Skeletal muscle cell (primary cell): ENCODE data around the gene FTCD.

ENCODE experiments used
- DNase-seq: peaks from one replicate; pipeline ENCODE4 v3.0.0-alpha.2; 2010; ENCODE audit warnings: low read depth
- H3K4me3 ChIP-seq: 2 replicates; pipeline ENCODE4 v1.5.1; 2011; ENCODE audit warnings: low read depth, mild to moderate bottlenecking, control low read depth, low read length, moderate library complexity

FTCD gene

DNA sequence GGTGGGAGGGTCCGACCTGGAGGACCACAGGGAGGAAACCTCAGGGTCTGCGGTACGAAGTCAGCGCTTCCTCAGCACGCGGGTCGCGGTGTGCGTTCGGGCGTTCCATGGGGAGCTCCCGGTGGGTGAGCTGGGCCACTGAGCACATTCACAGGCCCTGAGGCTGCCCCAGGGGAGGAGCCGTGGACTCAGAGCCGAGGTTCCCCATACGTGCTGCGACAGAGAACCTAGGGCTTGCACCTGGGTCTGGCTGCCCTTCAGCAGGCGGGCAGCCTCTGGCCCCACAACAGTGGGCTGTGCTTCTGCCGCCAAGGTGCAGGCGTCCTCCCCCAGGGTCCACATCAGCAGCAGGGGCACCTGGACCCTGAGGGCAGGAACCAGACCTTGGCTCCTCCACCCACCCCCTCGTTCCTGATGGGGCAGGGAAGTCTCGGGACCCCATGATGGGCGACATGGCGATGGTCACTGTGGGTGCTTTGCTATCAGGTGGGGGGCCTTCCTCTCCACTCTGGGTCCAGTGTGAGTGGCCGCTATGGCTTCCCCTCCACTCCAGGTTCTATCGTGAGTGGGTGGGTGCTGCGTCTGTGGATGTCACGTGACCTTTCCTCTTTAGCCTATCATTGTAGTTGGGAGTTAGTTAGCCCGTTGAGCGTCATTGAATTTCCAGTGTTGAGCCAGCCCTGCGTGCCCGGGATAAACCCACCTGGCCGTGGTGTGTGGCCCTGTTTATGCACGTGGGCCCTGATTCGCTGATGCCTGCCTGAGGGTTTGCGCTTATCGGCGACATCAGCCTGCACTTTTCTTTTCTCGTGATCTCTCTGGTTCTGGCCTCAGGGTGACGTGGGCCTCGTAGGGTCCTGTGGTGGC, 27.9 kb downstream of the FTCD start:
- DNase-seq = no peak

DNA sequence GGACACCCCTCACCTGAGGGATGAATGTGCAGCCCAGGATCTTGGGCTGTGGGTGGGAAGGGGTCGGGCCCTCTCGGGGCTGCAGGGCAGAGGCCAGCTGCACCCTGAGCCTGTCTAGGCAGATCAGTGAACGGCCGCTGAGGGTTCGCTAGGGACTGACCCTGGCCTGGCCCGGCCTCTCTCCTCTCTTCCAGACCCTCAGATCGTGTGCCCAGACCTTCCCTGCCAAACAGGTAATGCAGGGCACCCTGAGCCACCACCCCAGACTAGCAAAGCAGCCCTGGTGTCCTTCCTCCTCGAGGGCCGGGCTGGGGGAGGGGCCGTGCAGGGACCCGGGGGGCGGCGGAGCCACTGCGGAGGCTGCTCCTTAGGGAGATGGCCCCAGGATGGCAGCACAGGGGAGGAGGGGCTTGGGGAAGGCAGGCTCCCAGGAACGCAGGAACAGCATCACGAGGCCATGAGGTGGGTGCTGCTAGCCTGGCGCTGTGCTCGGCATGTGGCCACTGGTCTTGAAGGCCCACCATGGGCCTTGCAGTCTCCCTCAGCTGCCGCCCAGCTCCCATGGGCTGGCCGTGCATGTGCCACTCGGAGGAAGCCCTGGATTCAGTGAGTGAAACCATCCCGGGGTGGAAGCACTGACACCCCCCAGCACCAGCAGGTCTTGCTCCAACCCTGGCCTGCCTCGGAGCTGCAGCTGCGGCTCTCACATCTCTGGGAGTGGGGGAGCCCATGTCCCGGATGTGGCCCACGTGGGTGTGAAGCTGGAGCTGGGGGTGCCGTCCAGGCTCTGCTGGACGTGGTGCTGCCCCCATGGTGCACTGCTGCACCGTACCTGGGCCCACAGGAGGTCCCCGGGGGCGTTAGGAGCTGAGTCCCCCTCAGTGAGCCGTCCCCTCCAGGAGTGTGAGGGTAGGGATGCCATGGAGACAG, 28.8 kb downstream of the FTCD start:
- DNase-seq = no peak

More for the DNA sequence above, 27.9 kb downstream of the FTCD start:
- no peak overlapping the region for H3K4me3 ChIP-seq

DNA sequence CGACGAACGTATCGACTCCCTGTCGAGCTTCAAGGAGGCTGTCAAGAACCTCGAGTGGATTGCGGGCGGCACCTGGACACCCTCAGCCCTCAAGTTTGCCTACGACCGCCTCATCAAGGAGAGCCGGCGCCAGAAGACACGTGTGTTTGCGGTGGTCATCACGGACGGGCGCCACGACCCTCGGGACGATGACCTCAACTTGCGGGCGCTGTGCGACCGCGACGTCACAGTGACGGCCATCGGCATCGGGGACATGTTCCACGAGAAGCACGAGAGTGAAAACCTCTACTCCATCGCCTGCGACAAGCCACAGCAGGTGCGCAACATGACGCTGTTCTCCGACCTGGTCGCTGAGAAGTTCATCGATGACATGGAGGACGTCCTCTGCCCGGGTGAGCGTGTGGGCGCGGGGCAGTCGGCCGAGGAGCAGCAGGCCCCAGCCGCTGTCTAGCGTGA, 29.5 kb downstream of the FTCD start:
- no peak overlapping the region for H3K4me3 ChIP-seq
- no peak for DNase-seq

More for the DNA sequence above, 28.8 kb downstream of the FTCD start:
- H3K4me3 ChIP-seq = no peak overlapping the region

DNA sequence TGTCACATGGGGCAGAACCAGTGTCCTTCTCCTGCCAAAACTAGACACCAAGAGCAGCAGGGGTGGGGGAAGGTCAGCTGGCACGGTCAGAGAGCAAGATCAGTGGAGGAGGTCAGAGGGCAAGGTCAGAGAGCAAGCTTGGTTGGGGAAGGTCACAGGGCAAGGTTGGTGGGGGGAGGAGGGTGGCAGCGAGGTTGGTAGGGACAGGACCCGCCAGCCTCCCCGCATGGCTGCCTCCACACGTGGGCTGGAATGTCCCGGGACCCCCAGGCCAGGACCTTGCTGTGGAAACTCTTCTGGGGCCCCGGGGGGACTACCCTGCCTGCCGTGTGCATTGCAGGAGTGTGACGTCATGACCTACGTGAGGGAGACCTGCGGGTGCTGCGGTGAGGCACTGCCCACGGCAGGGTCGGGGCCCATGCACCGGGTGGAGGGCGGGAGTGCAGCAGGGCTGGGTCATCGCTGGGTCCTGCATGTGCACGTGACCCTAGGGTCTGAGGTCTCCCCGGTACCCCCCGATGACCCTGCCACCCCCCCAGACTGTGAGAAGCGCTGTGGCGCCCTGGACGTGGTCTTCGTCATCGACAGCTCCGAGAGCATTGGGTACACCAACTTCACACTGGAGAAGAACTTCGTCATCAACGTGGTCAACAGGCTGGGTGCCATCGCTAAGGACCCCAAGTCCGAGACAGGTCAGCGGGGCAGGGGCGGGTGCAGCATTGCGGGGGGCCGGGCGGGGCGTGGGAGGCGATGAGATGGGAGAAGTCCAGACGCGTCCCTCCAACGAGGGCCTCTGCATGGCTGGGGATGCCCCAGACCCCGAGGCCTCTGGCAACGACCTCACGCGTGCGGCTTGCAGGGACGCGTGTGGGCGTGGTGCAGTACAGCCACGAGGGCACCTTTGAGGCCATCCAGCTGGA, 30.2 kb downstream of the FTCD start:
- no peak overlapping the region for H3K4me3 ChIP-seq
- no peak for DNase-seq

DNA sequence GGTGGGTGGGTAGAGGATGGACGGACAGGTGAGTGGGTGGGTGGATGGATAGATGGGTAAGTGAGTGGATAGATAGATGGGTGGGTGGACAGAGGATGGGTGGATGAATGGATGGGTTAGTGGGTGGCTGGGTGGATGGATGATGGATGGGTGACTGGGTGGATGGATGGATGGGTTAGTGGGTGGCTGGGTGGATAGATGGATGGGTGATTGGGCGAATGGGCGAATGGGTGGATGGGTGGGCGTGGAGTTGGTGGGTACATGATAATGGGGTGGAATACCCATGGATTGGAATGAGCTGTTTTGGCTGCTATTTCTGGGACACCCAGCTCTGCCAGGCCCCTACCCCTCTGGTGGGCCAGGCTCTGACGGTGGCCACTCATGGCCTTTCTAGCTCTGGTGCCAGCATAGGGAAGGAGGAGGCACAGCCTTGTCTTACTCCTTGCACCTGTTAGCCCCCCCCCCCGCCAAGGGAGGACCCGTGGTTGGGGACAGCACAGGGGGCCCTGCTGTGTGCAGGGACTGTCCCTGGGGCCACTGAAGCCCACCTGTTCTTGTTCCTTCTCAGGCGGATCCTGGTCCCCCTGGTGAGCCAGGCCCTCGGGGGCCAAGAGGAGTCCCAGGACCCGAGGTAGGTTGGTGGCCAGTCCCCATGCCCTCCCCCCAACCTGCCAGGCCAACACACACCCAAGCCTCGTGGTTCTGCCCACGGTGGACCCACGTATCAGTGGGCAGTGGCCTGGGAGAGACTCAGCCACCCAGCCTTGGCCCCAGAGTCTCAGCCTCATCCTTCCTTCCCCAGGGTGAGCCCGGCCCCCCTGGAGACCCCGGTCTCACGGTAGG, 31.1 kb downstream of the FTCD start:
- no peak overlapping the region for H3K4me3 ChIP-seq
- no peak for DNase-seq

DNA sequence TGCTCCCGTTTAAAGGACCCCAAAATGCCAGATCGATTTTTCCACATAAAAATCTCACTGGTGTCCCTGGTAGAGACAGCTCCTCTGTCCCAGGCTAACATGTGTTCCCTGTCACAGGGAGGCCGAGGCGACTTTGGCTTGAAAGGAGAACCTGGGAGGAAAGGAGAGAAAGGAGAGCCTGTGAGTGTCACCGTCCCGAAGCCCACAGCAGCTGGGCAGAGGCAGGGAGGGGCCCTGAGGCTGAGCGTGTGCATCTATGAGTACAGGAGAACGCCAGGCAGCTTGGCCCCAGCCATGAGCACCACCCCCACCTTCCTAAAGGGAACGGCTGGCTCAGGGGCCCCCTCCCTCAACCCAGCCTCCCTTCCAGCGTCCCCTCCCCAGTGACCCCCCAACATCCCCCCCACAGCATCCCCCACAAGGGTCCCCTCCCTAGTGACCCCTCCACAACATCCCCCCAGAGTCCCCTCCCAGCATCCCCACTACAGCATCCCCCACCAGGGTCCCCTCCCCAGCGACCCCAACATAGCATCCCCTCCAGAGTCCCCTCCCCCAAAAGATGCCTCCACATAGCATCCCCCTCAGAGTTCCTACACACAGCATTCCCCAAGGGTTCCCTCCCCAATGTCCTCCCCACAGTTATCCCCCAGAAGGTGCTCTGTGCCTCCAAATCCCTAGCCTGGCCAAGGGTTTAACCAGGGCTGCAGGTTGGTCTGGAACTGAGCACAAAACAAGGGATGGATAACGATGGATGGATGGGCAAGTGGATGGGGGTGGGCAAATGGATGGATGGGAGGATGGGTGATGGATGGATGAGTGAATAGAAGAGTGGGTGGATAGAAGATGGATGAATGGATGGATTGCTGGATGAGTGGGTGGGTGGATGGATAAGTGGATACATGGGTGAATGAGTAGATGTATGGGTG, 32.4 kb downstream of the FTCD start:
- no peak for DNase-seq
- H3K4me3 ChIP-seq = no peak overlapping the region

DNA sequence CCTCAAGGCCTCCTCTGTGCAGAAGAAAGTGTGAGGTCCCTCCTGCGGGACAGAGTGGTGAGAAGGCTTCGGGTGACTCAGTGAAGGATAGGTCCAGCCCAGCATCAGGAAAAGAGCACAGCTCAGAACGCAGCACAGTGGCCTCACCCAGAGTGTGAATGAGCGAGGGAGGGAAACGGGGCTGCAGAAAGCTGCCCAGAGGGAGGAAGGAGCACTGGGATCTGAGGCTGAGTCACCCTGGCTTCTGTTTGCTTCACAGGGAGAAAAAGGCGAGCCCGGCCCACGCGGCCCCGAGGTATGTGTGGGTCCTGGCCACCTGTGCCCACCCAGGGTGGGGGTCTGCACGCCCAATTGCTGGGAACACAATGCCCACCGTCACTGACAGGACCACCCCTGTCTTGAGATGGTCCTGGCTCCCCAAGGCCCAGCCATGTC, 33.1 kb downstream of the FTCD start:
- no peak for DNase-seq
- H3K4me3 ChIP-seq = no peak overlapping the region

DNA sequence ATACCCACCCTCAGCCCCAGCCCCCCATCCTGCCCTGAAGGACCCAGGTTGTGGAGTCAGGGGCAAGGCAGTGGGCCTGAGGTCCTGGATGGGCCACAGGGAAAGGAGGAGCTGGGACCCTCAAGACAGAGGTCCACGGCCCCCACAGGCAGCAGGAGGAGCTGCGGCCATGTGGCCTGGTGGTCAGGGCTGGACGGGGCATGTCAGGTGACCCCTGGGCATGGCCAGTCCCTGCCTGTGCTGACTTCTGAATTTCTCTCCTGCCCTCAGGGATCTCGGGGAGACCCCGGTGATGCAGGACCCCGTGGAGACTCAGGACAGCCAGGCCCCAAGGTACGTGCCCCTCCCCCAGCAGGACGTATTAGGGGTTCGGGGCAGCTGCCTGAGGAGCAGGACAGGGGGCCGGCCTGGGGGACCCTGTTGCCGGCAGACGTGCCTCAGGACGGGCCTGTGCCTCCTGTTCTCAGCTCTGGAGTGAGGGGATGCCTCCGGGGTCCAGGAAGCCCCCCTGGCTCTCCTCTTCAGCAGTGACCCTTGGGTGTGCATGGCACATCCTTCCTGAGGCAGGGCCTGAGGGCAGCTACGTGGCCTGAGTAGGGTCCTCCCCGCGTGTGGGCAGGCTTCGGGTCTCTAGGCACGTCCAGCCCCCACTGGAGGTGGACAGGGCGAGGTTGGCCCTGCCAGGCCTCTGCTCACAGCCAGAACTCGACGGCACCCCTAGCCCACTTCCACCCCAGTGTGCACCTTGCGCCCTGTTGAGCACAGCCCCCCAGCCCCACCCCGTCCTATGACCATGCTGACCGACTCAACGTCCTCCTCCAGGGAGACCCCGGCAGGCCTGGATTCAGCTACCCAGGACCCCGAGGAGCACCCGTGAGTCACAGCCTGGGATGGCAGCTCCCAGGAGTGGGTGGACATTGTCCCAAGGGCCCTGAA, 33.8 kb downstream of the FTCD start:
- no peak for DNase-seq
- no peak overlapping the region for H3K4me3 ChIP-seq

DNA sequence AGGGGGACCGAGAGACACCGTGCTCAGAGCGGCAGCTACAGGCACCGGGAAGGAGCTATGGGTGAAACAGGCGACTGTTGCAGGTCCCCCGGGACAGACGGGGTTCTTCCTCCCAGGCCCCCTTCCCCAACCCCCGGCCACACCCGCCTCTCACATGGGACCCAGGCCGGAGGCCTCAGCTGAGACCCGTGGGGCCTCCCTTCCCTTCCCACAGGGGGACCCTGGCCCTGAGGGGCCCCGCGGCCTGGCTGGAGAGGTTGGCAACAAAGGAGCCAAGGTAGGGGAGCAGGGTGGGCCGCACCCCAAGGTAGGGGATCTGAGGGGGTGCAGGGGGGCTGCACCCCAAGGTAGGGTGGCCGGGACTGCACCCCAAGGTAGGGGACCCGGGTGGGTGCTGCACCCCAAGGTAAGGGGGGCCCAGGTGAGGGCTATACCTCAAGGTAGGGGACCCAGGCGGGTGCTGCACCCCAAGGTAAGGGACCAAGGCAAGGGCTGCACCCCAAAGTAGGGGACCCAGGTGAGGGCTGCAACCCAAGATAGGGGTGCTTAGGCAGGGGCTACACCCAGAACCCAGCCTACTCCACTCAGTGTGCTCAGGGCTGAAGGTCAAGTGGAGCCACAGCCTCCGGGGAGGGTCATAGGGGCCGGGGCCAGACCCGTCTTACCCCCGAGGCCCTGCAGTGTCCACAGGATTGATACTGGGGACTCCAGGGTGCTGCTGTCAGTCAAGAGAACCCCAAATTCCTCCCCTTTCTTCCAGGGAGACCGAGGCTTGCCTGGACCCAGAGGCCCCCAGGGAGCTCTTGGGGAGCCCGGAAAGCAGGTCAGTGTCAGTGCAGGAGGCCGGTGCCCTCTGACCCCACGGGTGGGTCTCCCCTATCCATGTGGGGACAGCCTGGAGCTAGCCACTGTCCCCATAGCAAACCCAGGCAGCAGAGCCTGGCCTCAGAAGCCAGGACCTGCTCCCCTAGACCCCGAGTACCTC, 34.8 kb downstream of the FTCD start:
- DNase-seq = no peak
- H3K4me3 ChIP-seq = no peak overlapping the region

DNA sequence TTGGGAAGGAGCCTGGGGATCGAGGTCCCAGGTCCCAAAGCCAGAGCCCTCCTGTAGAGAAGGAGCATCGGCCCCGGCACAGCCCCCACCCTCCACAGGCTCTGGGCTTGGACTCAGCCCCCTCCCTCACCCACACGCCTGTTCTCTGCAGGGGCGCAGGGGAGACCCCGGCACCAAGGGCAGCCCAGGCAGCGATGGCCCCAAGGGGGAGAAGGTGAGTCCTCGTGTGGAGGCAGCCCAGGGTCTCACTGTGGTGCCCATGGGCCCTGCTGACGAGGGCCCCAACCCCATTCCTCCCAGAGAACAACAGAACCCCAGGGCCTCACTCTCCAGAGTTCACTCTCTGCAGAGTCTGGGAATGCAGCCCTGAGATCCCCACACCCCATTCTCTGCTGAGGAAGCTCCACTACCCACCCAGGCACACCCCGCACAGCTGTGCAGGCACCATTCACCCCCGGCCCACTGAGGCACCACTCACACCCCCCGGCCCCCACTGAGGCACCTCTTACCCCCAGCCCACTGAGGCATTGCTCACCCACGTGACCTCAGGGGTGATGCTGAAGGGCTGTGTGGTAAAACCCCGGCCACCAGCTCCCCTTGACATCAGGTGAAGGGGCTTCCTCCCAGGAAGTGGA, 35.6 kb downstream of the FTCD start:
- DNase-seq = no peak
- no peak overlapping the region for H3K4me3 ChIP-seq

DNA sequence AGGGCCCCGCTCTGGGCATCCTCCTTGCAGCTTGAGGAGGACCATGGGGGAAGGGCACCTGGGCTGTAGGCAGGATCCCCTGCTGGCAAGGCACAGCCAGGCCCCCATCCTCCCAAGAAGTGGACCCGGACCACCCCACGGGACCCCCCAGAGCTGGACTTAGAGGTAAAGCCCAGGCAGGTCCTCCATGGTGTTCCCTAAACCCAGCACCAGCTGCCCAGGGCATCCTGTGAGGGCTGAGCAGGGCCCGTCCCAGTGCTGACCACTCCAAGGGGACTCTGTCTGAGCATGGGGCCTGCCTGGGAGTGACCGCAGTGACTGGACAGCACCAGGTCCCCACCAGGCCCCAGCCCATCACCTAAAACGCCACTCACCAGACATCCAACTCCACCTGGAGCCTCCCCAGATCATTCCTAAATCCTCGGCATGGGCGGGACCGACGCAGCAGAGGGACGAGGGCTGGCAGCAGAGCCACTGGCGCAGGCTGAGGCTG, 36.2 kb downstream of the FTCD start:
- H3K4me3 ChIP-seq = no peak overlapping the region
- no peak for DNase-seq

DNA sequence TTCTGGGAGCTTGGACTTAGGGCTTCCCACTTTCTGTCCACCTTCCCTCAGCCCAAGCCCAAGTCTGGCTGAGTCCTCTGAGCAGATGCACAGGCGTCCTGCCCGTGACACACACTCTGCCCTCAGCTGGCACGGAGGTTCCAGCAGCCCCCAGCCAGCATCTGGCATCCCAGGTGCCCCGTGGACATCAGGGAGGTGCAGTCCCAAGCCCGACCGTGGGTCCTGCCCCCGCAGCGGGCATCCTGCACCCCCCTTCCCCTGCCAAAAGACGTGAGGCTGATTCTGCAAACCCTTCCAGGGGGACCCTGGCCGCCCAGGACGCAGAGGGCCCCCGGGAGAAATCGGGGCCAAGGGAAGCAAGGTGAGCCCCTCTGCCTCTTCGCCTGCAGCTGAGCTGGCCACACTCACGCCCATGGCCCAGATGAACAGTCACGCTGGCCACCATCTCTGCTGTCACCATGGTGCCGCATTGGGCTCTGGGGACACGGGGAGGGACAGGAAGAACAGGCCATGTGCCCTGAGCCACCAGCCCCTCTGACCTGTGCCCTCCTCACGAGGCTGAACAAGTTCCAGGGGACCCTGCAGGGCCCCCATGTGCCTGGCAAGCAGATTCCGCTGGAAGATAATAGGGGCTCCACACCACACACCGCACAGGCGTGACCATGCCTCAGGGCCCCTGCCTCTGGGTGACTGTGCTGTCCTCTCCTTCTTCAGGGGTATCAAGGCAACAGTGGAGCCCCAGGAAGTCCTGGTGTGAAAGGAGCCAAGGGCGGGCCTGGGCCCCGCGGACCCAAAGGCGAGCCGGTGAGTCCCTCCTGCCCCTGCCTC, 36.8 kb downstream of the FTCD start:
- no peak for DNase-seq
- H3K4me3 ChIP-seq = no peak overlapping the region

DNA sequence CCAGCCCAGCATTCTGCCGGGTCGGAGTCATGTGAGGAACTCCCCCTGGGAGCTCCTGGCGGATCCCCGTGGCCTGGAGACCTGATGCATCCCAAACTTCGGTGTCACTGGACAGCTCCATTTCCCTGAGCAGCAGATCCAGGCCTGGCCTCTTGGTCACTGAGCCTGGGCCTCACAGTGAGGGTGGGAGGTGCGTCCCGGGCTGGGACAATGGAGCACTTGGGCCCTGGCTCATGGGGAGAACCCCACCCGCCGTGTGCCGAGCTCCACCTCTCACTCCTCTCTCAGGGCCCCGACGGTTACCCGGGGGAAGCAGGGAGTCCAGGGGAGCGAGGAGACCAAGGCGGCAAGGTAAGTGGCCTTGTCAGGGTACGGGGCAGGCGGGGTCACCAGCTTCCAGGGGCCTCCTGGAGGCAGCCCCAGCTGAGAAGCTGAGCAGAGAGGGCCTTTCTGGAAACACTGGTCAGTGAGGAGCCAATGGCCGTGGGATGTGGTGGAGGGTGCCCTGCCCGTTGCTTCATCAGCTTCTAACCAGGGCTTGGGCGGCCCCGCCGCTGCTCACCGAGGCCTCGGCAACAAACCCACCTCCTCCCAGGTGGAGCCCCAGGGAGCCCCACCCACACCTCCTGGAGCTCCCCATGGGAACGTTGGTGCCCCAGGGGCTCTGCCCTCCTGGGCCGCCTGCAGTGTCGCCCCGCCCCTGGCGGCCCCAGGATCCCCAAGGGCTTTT, 37.6 kb downstream of the FTCD start:
- DNase-seq = no peak
- no peak overlapping the region for H3K4me3 ChIP-seq
